ENCODE results near the gene EML3.
"Not testable (repeated sequence)": the region's sequence is repeated elsewhere in the genome, so short reads cannot be mapped to it uniquely, and the experiment has no call there.

The EML3 gene

DNA sequence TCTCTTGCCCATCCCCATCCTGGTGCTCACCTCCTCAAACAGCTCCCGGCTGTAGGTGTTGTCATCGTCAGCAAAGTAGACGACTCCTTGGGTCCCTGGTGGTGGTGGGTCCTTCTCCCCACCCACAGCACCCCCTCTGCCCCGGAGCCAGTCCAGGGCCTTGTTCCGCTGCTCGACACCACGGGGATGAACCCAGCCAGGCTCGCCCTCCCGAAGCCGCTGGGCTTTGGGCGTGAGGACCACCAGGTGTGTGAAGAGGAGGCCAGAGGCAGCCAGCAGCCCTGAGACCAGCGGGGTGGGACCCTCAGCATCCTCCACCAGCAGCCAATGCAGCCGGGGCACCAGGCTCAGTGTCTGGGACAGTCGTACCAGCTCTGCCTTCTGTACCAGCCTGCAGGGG lies 4.4 kb upstream of the EML3 start:
- DNase-seq: not testable (repeated sequence)

DNA sequence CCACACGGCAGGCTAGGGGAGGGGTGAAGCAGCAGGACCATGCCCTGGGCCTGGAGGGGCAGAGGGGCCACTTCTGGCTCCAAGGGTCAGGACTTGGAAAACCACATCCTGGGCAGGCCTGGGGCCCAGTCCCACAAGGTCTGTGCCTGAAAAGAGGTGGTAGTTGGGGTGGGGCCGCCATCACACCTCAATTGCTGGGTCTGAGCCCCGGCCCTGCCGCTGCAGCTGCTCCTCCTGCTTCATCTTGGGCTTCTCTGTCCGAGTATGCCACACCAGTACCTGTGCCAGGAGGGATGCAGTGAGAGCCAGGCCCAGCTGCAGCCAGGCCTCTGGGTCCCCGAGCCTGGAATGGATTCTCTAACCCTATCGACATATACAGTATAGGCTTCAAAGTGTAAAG lies 2.9 kb upstream of the EML3 start:
- no peak for DNase-seq

DNA sequence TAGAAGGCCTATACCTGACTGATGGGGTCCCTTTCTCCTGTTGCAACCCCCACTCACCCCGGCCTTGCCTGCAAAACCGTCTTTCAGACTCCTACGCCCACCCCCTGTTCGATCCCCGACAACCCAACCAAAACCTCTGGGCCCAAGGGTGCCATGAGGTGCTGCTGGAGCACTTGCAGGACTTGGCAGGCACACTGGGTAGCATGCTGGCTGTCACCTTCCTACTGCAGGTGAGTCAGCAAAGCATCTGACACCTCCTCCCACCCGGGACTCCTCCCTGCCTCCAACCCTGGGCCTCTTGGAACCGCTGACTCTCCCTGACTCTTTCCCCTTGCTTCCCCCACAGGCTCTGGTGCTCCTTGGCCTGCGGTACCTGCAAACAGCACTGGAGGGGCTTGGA lies 1.7 kb upstream of the EML3 start:
- DNase-seq: no peak

DNA sequence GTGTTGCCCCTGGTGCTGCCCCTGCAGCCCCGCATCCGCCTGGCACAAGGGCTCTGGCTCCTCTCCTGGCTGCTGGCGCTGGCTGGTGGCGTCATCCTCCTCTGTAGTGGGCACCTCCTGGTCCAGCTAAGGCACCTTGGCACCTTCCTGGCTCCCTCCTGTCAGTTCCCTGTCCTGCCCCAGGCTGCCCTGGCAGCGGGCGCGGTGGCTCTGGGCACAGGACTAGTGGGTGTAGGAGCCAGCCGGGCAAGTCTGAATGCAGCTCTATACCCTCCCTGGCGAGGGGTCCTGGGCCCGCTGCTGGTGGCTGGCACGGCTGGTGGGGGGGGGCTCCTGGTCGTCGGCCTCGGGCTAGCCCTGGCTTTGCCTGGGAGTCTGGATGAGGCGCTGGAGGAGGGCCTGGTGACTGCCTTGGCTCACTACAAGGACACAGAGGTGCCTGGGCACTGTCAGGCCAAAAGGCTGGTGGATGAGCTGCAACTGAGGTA lies 760 bp upstream of the EML3 start:
- DNase-seq: no peak

DNA sequence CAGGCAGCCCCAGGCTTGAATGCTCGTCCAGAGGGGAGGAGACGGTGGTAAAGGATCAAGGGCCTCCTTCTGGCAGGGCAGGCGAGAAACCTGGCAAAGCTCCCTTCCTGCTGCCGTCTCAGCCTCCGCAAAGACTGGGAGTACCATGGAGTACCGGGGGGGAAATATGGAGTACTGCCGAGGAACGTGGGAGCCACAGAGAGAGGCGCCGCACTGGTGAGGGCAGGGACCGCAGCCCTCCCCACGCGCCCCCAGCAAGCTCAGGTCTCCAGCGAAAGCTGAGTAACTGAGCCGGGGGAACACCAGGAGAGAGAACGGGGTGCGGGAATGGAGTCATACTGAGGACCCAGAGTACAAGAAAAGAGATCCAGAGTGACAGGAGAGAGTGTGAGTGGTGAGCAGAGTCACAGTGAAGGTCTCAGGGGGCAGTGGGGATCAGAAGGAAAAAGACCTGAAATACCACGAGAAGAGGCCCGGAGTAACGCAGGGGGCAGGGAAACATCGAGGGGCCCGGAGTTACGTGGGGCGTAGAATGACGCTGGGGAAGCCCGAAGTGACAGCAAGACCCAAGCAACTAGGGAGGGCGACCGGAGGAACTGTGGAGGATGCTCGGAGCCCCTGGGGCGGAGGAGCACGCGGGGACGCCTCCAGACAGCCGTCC lies 740 bp downstream of the EML3 start:
- DNase-seq: no peak

DNA sequence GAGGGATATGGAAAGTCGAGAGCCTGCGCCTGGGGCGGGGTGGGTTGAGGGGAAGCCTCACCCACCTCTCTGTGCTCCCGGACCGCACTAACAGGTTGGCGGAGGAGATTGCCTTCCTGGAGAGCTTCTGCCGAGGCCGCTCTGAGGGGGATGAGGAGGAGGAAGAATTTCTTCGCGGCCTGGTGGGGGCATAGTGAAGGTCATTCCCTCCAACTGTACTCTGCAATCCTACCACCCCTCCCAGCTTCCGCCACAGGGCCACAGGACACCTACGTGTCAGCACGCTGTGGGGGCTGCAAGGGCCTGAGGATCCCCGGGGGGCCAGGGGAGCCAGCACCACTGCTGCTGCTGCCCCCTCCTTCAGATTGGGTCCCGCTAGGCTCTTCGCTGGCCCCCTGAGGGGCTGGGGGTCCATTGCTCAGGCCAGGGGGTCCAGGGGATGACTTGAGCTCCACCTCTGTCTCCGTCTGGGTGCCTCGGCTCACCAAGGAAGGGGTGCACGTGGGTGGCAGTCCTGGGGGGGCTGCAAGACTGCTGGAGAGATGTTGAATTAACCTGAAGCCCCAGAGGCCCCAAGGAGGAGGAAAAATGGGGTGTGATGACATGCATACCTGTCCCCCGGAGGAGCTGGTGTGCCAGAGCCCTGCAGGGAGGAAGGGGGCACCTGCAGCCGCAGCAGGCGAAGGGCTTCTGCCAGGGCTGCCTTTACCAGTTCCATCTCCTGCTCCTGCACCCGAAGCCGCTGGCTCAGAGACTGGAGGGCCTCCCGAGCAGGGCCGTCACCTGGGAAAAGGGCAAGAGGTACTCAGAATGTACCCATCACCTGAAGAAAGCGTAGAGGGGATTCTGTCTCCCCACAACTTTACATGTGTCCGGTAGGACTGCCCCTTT lies 1.5 kb downstream of the EML3 start:
- no peak for DNase-seq

DNA sequence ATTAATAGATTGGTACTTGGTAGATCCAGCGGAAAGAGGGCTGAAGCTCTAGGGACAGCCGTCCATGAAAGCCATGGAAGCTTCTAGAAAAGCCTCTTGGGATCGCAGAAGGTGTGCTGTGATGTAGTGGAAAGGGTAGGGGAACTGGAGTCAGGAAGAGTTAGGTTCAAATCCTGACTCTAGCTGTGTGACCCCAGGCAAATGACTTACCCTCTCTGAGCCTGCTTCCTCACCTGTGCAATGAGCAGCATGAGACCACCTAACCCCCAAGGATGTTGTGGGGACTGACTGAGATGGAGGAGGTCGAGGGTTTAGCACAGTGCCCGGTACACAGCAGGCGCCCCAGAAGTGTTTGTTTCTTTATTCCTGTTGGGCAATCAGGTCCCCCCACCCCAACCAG lies 2.2 kb downstream of the EML3 start:
- no peak for DNase-seq

DNA sequence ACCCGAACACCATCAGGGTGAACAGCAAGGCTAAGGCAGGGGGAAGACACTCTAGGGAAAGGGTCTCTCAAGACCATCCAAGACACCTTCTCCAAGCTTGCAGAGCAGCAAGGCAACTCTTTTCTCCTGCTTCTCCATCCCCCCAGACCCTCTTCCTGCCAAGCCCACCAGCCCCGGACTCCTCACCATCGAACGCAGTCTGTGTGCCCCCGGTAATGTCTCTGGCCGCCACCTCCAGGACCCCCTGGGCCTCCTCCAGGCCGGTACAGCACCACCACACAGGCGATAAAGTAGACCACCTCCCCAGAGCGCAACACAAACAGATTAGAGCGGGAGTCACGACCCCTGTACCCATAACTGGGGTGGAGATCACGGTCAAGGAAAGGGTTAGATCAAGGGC lies 3.8 kb downstream of the EML3 start:
- DNase-seq: no peak

DNA sequence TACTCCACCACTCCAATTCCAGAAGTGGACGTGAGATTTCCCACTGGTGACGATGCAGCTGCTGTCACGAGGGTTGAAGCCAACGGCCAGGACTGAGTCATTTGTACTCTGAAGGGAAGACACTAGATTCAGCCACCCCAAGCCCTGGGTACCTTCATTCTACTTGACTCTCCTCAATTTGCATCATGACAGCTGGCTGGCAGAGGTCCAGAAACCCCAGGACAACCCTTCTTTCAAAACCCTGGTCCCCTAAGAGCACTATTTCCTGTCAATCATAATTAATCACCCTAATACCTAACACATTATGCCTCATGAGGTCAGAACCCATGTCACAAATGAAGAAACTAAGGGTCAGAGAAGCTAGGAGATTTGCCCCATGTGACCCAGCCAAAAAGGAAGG lies 4.9 kb downstream of the EML3 start:
- DNase-seq: no peak

DNA sequence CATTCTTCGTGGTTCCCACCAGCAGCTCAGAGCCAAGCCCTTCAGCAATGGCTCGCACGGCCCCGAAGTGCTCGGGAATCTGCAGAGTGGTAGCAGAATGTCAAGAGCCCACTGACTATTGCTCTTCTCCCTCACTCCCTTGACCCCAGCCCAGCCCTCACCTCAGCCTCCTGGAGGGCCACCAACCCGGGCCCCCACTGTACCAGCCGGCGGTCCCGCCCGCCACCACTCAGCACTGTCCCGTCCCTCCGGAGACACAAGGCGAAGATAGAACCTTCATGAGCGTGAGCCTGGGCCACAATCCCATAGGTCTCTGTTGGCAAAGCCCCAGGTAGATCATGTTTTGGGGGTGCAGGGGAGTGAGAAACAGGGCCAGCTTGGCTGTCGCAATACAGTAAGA lies 6.7 kb downstream of the EML3 start:
- DNase-seq: no peak

DNA sequence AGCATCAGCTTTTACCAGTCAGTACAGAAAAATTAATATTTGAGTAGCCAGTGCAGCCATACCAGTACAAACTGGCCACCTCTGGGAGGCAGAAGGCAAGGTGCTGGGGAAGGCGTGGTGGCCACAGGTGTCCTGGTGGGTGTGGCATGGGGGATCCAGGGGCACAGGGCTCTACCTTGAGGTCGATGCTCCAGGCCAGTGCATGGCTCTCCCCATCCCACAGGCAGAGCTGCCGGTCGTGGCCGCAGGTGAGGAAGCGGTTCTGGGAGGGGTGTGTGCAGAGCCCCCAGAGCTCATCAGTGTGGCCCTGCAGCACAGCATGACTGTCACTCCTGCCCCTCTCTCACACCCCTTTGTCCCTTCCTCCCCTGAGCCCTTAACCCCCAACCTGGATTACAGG lies 7.1 kb downstream of the EML3 start:
- DNase-seq: no peak

DNA sequence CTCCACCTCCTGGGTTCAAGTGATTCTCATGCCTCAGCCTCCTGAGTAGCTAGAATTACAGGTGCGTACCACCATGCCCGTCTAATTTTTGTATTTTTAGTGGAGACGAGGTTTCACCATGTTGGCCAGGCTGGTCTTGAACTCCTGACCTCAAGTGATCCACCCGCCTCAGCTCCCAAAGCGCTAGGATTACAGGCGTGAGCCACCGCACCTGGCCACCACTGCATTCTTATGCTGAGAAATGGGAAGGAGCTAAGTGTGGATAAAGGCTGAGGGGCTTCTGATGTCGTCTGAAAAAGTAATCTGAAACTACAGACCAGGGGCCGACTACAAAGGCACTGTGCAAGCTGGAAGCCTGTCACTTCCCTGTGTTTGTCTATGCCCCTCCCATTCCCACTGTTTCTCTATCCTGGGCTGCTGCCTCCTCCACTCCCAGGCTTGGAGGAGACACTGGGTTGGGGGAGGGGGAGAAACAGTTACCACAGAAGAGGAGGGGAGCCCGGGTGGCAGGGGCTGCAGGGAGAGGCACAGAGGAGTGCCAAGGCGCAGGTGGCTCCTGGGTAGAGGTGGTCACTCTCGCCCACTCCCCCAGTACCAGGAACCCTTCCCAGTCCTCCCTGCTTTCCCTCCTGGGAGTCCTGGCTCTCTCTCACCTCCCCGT lies 8.0 kb downstream of the EML3 start:
- DNase-seq: no peak

DNA sequence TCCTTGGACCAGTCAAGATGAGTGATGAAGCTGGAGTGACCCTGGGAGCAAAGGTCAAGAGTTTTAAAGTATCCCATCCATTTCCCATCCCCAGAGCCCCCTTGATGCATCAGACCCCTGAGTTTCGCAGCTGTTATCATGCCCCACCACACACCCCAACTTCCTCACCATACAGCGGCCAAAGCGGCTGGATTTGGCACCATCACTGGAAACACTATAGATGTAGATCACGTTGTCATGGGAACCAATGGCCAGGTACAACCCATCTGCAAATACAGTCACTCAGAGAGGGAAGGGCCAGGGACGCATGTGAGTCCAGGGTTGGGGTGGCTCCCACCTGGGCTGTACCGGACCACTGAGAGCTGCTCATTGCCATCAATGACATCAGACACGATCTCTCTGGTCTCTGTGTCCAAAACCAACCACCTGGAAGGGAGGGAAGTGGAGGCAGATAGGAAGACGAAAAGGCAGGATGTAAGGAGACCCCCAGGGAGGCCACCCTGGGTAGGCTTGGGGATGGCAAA lies 8.7 kb downstream of the EML3 start:
- no peak for DNase-seq

DNA sequence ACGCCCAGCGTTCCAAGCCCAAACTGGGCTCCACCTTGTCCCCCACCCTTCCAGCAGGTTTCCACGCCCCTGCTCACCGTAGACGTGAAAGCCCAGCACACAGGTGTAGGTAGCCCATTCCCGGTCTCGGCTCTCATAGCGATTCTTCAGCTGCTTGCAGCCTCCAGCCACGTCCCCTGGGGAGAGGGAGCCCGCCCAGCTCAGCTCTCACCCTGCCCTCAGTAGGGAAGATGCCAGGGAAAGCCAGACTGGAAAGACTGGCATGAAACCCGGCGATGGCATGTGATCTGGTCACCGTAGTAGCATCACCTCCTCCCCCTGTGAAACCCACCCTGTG lies 9.5 kb downstream of the EML3 start:
- no peak for DNase-seq

DNA sequence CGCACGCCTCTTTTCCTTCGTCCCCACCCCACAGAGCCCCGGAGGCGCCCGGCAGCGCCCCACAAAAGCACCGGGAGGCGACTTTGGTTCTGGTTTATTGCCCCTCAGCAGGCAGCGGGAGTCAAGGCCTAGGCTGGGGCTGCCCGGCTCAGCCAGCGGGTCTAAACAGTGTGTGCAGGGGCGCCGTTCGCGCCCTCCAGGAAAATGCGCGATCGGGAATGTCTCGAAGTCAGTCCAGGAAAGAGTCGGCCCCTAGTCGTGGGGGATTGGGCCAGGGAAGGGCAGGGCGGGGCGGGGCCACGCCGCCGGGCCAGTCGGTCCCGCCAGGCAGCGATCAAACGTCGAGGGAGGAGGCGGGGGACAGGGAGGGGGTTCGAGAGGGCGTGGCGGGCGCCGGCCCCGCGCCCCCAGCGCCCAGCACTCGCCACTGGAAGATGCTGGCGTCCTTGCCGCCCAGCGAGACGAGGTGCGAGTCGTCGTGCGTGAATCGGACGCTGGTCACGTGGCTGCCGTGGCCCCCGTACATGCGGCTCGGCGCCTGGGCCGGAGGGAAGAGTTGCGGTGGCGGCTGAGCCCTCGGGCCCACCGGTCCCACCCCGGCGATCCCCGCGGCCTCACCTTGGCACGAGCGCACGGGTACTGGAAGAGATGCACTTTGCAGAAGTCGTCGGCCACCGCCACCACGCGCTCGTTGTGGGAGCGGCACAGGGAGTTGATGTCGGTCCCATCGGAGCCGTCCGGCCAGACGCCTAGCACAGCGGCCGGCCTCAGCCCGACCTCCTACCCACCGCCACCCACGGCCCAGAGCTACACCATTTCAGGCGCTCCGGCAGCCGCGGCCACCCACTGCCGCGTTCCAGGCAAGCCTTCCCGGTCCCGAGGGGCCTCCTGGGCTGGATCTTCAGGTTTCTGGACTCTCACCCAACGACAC lies 10.2 kb downstream of the EML3 start:
- peak; percentile 72 for DNase-seq

DNA sequence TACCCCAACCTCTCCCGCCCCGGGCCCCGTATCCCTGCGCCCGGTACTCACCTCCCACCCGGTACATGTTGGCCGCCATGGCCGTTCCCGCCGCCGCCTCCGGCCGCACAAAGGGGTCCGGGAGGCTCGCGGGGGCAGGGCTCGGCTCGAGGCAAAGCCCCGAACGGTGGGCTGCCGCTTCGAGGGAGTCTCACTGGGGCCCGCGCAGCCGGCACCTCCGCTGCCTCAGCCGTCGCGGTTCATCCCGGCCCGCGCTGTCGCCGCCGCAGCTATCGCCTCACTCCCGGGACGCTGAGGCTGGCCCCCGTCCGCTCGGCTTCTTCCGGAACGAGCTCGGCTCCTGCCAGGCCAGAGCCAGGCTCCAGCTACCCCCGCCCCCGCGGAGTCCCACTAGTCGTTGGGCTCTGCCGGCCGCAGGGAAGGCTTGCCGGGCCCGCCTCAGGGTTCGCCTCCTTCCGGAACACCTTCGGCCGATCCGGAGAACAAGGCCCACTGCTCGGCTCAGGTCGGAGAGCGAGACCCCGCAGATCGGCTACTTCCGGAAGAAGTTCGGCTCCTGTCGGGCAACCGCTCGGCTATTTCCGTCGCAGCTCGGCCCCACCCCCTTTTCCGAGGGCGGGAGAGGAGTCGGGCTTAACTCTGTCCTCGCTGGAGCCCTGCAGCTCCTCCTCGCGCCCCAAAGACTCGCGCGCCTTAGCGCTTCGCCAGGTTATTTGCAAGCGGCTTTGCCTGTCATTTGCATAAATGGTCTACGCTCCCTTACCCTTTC lies 11.0 kb downstream of the EML3 start, which contains the start of gene MTA2:
Gene MTA2 (minus strand): TSS at position 494 of the 769 bp plus-strand sequence. CDS start 415 bp downstream, at position 79.
- peak; percentile 98 for DNase-seq

DNA sequence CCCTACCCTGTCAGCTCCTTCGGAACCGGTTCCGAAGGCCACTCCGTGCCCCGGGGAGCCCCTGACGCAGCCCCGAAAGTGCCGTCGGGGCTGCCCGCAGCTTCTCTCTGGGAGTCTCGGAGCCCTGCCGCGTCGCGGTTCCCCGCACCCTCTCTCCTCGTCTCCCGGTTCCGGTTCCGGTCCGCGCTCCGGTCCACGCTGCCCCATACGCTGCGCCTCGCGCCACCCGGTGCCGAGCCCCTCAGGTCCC lies 11.5 kb downstream of the EML3 start:
- DNase-seq: no peak

DNA sequence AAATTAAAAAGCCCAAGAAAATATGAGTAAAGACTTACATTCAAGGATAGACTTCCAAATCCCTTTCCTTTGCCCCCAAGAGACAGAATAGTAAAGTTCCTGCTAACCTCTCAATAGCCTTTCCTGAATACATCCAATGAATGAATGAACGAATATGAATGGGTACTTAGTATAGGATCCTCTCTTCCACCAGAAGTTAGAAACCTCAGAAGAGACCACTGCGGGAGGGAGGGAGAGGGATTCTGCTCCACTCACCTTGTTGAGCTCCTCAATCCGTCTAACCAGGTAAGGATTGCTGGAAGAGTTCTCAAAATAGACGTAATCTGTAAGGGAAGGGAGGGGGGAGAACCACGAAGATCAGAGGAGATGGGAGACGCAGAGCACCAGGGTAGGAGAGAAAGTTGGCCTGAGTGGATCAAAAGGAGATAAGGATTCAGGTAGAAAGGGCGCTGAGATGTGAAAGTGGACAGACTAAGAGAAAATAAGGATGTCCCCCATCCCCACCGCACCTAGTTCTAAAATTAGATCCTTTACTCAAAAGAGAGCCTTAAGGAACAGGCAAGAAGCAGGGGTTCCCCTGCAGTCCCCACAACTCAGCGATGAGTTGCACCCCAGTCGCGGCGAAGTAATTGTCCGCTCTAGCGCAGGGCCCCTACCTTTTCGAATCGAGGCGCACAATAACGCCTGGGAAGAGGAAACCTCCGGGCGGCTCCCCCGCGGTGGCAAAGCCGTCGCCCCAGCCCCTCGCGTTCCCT lies 12.0 kb downstream of the EML3 start:
- DNase-seq: no peak

DNA sequence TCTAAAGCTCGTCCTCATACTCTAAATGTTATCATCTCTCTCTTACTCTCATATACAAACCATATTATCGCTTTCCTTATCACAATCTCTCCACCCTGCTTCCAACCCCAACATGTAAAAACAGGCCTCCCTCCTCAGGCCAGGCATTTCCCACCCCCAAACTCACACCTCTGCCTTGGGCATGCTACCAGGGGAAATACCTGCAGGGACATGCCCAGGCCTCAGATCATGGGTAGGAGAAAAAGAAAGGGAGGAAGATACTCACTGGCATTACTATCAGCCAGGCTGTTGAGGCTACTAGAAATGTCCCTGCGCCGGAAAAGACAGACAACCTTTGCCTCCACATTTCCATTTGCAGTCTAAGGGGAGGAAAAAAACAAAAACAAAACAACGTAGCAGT lies 12.7 kb downstream of the EML3 start:
- DNase-seq: no peak

DNA sequence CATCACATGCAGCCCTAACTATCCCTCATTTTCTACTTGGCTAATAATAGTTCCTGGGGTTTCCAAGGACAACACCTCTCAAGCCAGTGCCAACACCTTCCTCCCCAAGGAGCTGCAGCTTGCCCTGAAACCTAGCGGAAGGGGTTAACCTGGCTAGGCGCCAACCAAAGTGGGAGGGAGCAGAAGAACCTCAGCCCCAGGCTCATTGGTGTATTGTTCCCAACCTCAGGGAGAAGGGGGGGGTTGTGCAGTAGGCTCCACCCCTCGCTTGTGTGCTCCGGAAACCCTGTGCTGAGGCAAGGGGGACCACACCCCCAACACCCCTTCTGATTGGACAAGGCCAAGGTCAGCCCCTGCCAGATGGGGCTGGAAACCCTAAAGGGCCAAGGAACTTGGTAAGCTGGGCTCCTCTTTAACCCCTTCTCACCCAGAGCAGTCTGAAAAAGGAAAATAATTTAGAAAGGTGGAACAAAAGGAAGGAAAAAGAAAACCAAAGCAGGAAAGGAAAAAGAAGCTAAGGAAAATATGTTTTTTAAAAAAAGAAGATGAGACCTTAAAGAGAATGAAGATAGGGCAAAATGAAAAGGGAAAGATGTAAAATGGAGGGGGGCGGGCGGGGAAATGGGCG lies 13.4 kb downstream of the EML3 start:
- DNase-seq: peak; percentile 91

DNA sequence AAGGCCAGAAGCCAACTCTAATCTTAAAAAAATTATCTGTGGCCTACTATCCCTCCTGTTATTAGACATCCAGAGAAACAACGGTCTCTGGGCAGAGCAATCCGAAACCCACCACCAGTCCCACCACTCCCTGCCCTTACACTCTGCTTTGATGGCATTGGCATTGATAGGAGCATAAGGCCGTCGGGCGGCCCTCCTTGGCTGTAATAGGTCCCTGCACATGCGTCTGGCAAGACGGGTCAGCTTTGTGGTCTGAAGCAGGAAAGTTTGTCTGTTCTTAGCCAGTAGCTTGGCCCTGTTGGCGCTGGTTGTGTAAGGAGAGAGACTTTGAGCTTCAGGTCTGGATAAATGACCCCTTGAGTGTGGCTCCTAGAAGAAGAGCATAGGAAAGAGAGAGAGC lies 17.5 kb downstream of the EML3 start:
- DNase-seq: no peak

All from NCI-H345 (cell line).